Neural progenitor cell (in vitro differentiated cells): Measurements from ENCODE around the gene RUNX1. TPM values are rescaled to one million over a fixed set of nuclear protein-coding genes. Genes with fewer than 3 reads are reported as not detected.

Experiments
- DNase-seq: peaks from one replicate; pipeline ENCODE4 v3.0.0-alpha.2; 2016; ENCODE audit warnings: low spot score
- H2AFZ ChIP-seq: fragments of 200-600 bp; sonication (generic); replicated peaks from 2 replicates; pipeline ENCODE4 v1.6.1; 2016; ENCODE audit warnings: antibody characterized with exemption
- H3F3A ChIP-seq: fragments of 200-600 bp; sonication (generic); 2 replicates; pipeline ENCODE4 v1.6.1; 2016; ENCODE audit warnings: antibody characterized with exemption, low read depth
- H3K27ac ChIP-seq: fragments of 200-600 bp; sonication (generic); 2 replicates; pipeline ENCODE4 v1.5.1; 2016; ENCODE audit warnings: mild to moderate bottlenecking
- H3K27me3 ChIP-seq: fragments of 200-600 bp; sonication (generic); 2 replicates; pipeline ENCODE4 v1.6.1; 2016; ENCODE audit warnings: mild to moderate bottlenecking, moderate library complexity
- H3K36me3 ChIP-seq: fragments of 200-600 bp; sonication (generic); 2 replicates; pipeline ENCODE4 v1.5.1; 2016
- H3K4me1 ChIP-seq: fragments of 200-600 bp; sonication (generic); 2 replicates; pipeline ENCODE4 v1.6.1; 2016; ENCODE audit warnings: mixed run types
- H3K4me2 ChIP-seq: fragments of 200-600 bp; sonication (generic); 2 replicates; pipeline ENCODE4 v1.6.1; 2016
- H3K4me3 ChIP-seq: fragments of 200-600 bp; sonication (generic); 2 replicates; pipeline ENCODE4 v1.5.1; 2016
- H3K79me2 ChIP-seq: fragments of 200-600 bp; sonication (generic); 2 replicates; pipeline ENCODE4 v1.6.1; 2016; ENCODE audit warnings: low read depth
- H3K9ac ChIP-seq: fragments of 200-600 bp; sonication (generic); 2 replicates; pipeline ENCODE4 v1.6.1; 2016
- H3K9me3 ChIP-seq: fragments of 200-600 bp; sonication (generic); 2 replicates; pipeline ENCODE4 v1.5.1; 2016; ENCODE audit warnings: low read depth
- H4K20me1 ChIP-seq: fragments of 200-600 bp; sonication (generic); 2 replicates; pipeline ENCODE4 v1.6.1; 2016; ENCODE audit warnings: low read depth
- H3K27ac Mint-ChIP-seq: 3 replicates; pipeline ENCODE4 v1.8.0; 2021; ENCODE audit warnings: mixed read lengths
- H3K27me3 Mint-ChIP-seq: 2 replicates; pipeline ENCODE4 v1.8.0; 2022; ENCODE audit warnings: low read depth, mild to moderate bottlenecking, inconsistent platforms, moderate library complexity, mixed read lengths; ENCODE audit not compliant: insufficient read depth
- H3K36me3 Mint-ChIP-seq: 3 replicates; pipeline ENCODE4 v1.8.0; 2021; ENCODE audit warnings: mixed read lengths
- H3K4me1 Mint-ChIP-seq: 3 replicates; pipeline ENCODE4 v1.8.0; 2021; ENCODE audit warnings: mixed read lengths
- H3K4me3 Mint-ChIP-seq: 3 replicates; pipeline ENCODE4 v1.8.0; 2021; ENCODE audit warnings: mild to moderate bottlenecking, moderate library complexity, mixed read lengths
- H3K9me3 Mint-ChIP-seq: 3 replicates; pipeline ENCODE4 v1.8.0; 2020; ENCODE audit warnings: mixed read lengths
- EZH2 ChIP-seq: fragments of 200-600 bp; sonication (generic); IDR thresholded peaks from 2 replicates; pipeline ENCODE4 v1.6.1; 2017; ENCODE audit warnings: antibody characterized with exemption, mild to moderate bottlenecking, moderate library complexity
- EZH2phosphoT487 ChIP-seq: fragments of 200-600 bp; sonication (generic); IDR thresholded peaks from 2 replicates; pipeline ENCODE4 v1.6.1; 2017; ENCODE audit warnings: antibody characterized with exemption
- total RNA-seq: library from RNA; depleted of rRNA; stranded (reverse); fragments of >200 nt; gene quantifications from 2 replicates; pipeline ENCODE4 v1.2.3, GENCODE V29; 2015; ENCODE audit warnings: low replicate concordance
- TF ChIP-seq, protein P1 (sequence below): fragments of 200-600 bp; sonication (generic); IDR thresholded peaks from 2 replicates; pipeline ENCODE4 v1.5.1; 2017; ENCODE audit warnings: antibody characterized with exemption, mild to moderate bottlenecking

Gene RUNX1
- total RNA-seq, 1 donor from 2014 or later, result 0.09 TPM

DNA sequence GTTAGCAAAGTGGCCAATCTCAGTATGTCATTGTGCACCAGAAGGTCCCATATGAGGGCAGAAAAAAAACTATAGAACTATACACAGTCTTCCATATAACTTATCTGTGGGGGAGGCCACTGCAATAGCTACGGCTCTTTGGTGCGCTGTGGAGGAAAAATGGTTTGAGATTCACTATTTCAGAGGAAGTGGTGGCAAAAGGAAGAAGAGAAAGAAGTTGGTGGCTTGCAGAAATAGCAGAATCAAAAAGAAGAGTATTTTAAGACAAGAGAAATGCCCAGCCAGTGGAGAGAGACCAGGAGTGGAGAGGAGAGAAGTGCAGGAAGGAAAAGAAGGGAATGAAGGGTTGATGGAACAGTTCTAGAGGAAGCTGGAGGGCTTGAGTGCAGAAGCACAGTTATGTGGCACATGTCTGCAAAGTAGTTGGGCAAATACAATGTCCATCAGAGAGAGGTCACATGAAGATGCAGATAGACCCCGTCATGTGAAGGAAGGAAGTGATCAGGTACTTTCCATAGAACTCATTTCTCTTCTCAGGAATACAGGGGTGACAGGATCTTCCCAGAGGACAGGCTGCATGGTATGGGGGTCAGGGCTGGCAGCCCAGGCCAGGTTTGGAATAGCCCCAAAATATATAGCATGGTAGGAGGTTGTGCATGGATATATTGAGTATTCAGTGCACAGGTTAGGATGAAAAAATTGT is 64.6 kb downstream of the RUNX1 start:
- H3K79me2 ChIP-seq, result no peaks in the 10 kb centered on the region
- no peaks in the 10 kb centered on the region for H3K4me1 ChIP-seq
- H3K27me3 ChIP-seq, result peaks cover 52% of the 10 kb centered on the region
- H3F3A ChIP-seq, result no peaks in the 10 kb centered on the region
- H3K36me3 ChIP-seq, result no peaks in the 10 kb centered on the region
- TF ChIP-seq EZH2phosphoT487, result no peak
- TF ChIP-seq, protein P1, sequence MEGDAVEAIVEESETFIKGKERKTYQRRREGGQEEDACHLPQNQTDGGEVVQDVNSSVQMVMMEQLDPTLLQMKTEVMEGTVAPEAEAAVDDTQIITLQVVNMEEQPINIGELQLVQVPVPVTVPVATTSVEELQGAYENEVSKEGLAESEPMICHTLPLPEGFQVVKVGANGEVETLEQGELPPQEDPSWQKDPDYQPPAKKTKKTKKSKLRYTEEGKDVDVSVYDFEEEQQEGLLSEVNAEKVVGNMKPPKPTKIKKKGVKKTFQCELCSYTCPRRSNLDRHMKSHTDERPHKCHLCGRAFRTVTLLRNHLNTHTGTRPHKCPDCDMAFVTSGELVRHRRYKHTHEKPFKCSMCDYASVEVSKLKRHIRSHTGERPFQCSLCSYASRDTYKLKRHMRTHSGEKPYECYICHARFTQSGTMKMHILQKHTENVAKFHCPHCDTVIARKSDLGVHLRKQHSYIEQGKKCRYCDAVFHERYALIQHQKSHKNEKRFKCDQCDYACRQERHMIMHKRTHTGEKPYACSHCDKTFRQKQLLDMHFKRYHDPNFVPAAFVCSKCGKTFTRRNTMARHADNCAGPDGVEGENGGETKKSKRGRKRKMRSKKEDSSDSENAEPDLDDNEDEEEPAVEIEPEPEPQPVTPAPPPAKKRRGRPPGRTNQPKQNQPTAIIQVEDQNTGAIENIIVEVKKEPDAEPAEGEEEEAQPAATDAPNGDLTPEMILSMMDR, result no peak
- no peak for TF ChIP-seq EZH2
- Mint-ChIP-seq H3K36me3 (no peaks in the 10 kb centered on the region), H3K27me3 (peaks cover 6% of the 10 kb centered on the region), H3K9me3 (no peaks in the 10 kb centered on the region), H3K4me3 (no peak overlapping the region), H3K4me1 (peaks cover 22% of the 10 kb centered on the region), H3K27ac (no peak overlapping the region)
- H3K4me2 ChIP-seq, result no peak overlapping the region
- H3K4me3 ChIP-seq, result no peak overlapping the region
- no peaks in the 10 kb centered on the region for H3K9me3 ChIP-seq
- no peaks in the 10 kb centered on the region for H4K20me1 ChIP-seq
- no peak overlapping the region for H3K27ac ChIP-seq
- no peak overlapping the region for H3K9ac ChIP-seq
- DNase-seq, result no peak
- H2AFZ ChIP-seq, result no peak overlapping the region

DNA sequence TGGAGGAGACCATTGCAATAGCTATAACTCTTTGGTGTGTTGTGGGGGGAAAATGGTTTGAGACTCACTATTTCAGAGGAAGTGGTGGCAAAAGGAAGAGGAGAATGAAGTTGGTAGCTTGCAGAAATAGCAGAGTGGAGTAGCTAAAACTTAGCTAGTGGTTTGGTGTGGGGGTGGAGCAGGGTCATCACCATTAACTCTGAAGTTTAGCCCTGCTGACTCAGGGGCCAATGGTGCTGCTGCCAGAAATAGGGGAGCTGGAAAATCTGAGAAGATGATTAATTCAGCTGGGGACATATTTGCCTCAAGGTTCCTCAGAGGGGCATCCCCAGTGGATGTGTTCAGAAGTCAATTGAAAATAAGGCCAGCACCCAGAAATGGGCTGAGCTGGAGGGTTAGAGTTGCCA is 65.4 kb downstream of the RUNX1 start:
- no peaks in the 10 kb centered on the region for H3K36me3 ChIP-seq
- Mint-ChIP-seq H3K27ac (no peak overlapping the region), H3K36me3 (no peaks in the 10 kb centered on the region), H3K27me3 (peaks cover 7% of the 10 kb centered on the region), H3K4me3 (no peak overlapping the region), H3K9me3 (no peaks in the 10 kb centered on the region), H3K4me1 (peaks cover 19% of the 10 kb centered on the region)
- no peaks in the 10 kb centered on the region for H3K79me2 ChIP-seq
- H3K27ac ChIP-seq, result no peak overlapping the region
- H3K9ac ChIP-seq, result no peak overlapping the region
- no peak for DNase-seq
- H3K27me3 ChIP-seq, result peaks cover 43% of the 10 kb centered on the region
- H3K4me1 ChIP-seq, result no peaks in the 10 kb centered on the region
- no peaks in the 10 kb centered on the region for H4K20me1 ChIP-seq
- no peaks in the 10 kb centered on the region for H3K9me3 ChIP-seq
- H3F3A ChIP-seq, result no peaks in the 10 kb centered on the region
- no peak overlapping the region for H3K4me2 ChIP-seq
- no peak overlapping the region for H3K4me3 ChIP-seq
- TF ChIP-seq, protein P1, result no peak
- TF ChIP-seq EZH2 (no peak), EZH2phosphoT487 (no peak)
- H2AFZ ChIP-seq, result no peak overlapping the region

DNA sequence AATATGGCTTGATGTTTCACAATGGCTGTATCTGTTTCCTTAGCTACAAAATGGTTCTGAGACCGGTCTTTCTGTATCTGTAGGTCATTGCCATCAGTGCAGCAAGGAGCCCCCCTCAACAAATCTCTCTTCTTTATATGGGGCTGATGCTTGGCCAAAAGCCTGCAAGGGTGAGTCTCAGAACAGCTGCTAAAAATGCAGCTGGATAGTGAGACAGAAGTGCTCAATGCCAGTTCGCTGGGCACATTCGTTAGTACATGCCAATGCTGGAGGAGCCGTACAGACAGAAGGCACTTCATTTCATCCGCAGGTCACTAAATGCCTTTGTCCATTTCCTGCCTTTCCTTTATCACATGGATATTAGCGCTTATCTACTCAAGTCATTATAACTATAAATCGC is 67.3 kb downstream of the RUNX1 start:
- peaks cover 24% of the 10 kb centered on the region for H3K27me3 ChIP-seq
- peaks cover 2% of the 10 kb centered on the region for H3K4me1 Mint-ChIP-seq
- H3K27ac ChIP-seq, result no peak overlapping the region
- H3K79me2 ChIP-seq, result no peaks in the 10 kb centered on the region
- H3F3A ChIP-seq, result no peaks in the 10 kb centered on the region
- no peak overlapping the region for H3K27ac Mint-ChIP-seq
- H2AFZ ChIP-seq, result no peak overlapping the region
- no peak for DNase-seq
- TF ChIP-seq EZH2 (no peak), EZH2phosphoT487 (no peak)
- TF ChIP-seq, protein P1, result no peak
- H3K4me3 Mint-ChIP-seq, result no peak overlapping the region
- H3K9ac ChIP-seq, result no peak overlapping the region
- peaks cover 5% of the 10 kb centered on the region for H3K27me3 Mint-ChIP-seq
- H3K36me3 ChIP-seq, result no peaks in the 10 kb centered on the region
- H3K4me2 ChIP-seq, result no peak overlapping the region
- H3K4me1 ChIP-seq, result no peaks in the 10 kb centered on the region
- no peak overlapping the region for H3K4me3 ChIP-seq
- no peaks in the 10 kb centered on the region for H3K9me3 ChIP-seq
- H3K9me3 Mint-ChIP-seq, result no peaks in the 10 kb centered on the region
- no peaks in the 10 kb centered on the region for H3K36me3 Mint-ChIP-seq
- no peaks in the 10 kb centered on the region for H4K20me1 ChIP-seq
